ENCODE results near the gene BRCA1. TPM values are rescaled to one million over a fixed set of nuclear protein-coding genes. Genes with fewer than 3 reads are reported as not detected.
"Not testable (repeated sequence)": the region's sequence is repeated elsewhere in the genome, so short reads cannot be mapped to it uniquely, and the experiment has no call there.

The BRCA1 gene
- total RNA-seq, 2 experiments from 2014 or later, result 77.5 to 82.1 TPM

GRCh38 chr17:43079641-43080302 is 45.4 kb downstream of the BRCA1 start:
- CTCF ChIA-PET, result no interaction called here

GRCh38 chr17:43074869-43075268 is 50.3 kb downstream of the BRCA1 start:
- ChIA-PET POLR2A (no interaction called here), CTCF (interaction anchor here (0.6 kb wide), 1 partner anchor 1367 kb away, joined by 3 read pairs; no protein-coding TSS in a partner anchor)

More at GRCh38 chr17:43079641-43080302, 45.4 kb downstream of the BRCA1 start:
- POLR2A ChIA-PET, result no interaction called here

- ChIA-PET POLR2A (no interaction called here), CTCF (interaction anchor here (0.8 kb wide), 1 partner anchor 69 kb away, joined by 5 read pairs; no protein-coding TSS in a partner anchor)
Observed at GRCh38 chr17:43070872-43071271, 54.3 kb downstream of the BRCA1 start.

- CTCF ChIA-PET, result no interaction called here
- POLR2A ChIA-PET, result no interaction called here
Observed at GRCh38 chr17:43070257-43070656, 54.9 kb downstream of the BRCA1 start.

GRCh38 chr17:43069368-43069898 is 55.7 kb downstream of the BRCA1 start:
- ChIA-PET CTCF (interaction anchor here (1.3 kb wide), 1 partner anchor 43 kb away, joined by 5 read pairs; no protein-coding TSS in a partner anchor), POLR2A (interaction anchor here (0.6 kb wide), 1 partner anchor 10 kb away, joined by 3 read pairs; no protein-coding TSS in a partner anchor)

- POLR2A ChIA-PET, result interaction anchor here (0.6 kb wide), 1 partner anchor 9 kb away, joined by 3 read pairs; no protein-coding TSS in a partner anchor
- CTCF ChIA-PET, result interaction anchor here (1.3 kb wide), 1 partner anchor 44 kb away, joined by 5 read pairs; no protein-coding TSS in a partner anchor
Observed at GRCh38 chr17:43068570-43069367, 56.4 kb downstream of the BRCA1 start.

- ChIA-PET POLR2A (no interaction called here), CTCF (no interaction called here)
Observed at GRCh38 chr17:43062984-43063638, 62.1 kb downstream of the BRCA1 start.

- ChIA-PET POLR2A (no interaction called here), CTCF (interaction anchor here (0.7 kb wide), 1 partner anchor 90 kb away, joined by 5 read pairs; no protein-coding TSS in a partner anchor)
Observed at GRCh38 chr17:43056051-43056450, 69.1 kb downstream of the BRCA1 start.

GRCh38 chr17:43053008-43053407 is 72.2 kb downstream of the BRCA1 start:
- POLR2A ChIA-PET, CTCF ChIA-PET: not testable (repeated sequence)

GRCh38 chr17:43051969-43052368 is 73.2 kb downstream of the BRCA1 start:
- POLR2A ChIA-PET, result no interaction called here
- CTCF ChIA-PET, result no interaction called here

GRCh38 chr17:43044024-43044423 is 81.1 kb downstream of the BRCA1 start:
- ChIA-PET CTCF (no interaction called here), POLR2A (no interaction called here)

- POLR2A ChIA-PET, result interaction anchor here (0.6 kb wide), 1 partner anchor 70 kb away, joined by 3 read pairs; no protein-coding TSS in a partner anchor
- CTCF ChIA-PET, result no interaction called here
Observed at GRCh38 chr17:43043307-43043706, 81.9 kb downstream of the BRCA1 start.

- ChIA-PET POLR2A (no interaction called here), CTCF (no interaction called here)
Observed at GRCh38 chr17:43042025-43042628, 83.0 kb downstream of the BRCA1 start.

GRCh38 chr17:43040655-43041054 is 84.5 kb downstream of the BRCA1 start:
- CTCF ChIA-PET, result no interaction called here
- POLR2A ChIA-PET, result no interaction called here

- ChIA-PET CTCF (no interaction called here), POLR2A (no interaction called here)
Observed at GRCh38 chr17:43039646-43040045, 85.5 kb downstream of the BRCA1 start.

GRCh38 chr17:43034894-43035293 is 90.3 kb downstream of the BRCA1 start:
- CTCF ChIA-PET, result no interaction called here
- POLR2A ChIA-PET, result no interaction called here

GRCh38 chr17:43033948-43034881 is 90.9 kb downstream of the BRCA1 start:
- POLR2A ChIA-PET, result interaction anchor here (0.9 kb wide), 1 partner anchor 12 kb away, joined by 3 read pairs; the partner anchor contains the start of gene VAT1
- CTCF ChIA-PET, result interaction anchor here (1.0 kb wide), 1 partner anchor 12 kb away, joined by 3 read pairs; the partner anchor contains the start of gene VAT1

GRCh38 chr17:43031666-43032065 is 93.5 kb downstream of the BRCA1 start:
- ChIA-PET POLR2A (no interaction called here), CTCF (no interaction called here)
